ENCODE data around the gene MRPL40. TPM values are rescaled to one million over a fixed set of nuclear protein-coding genes. Genes with fewer than 3 reads are reported as not detected.

The MRPL40 gene
- total RNA-seq (ENCODE audit: unreplicated experiment) = 24.4 TPM
- long read RNA-seq, transcript MRPL40-201 (4 exons, 1,387 nt) = major isoform, 32 of 34 reads
- long read RNA-seq, partial matches to known transcripts = 0 of 34 reads
- long read RNA-seq, other reads (novel, unspliced or antisense) = 0 of 34 reads

DNA sequence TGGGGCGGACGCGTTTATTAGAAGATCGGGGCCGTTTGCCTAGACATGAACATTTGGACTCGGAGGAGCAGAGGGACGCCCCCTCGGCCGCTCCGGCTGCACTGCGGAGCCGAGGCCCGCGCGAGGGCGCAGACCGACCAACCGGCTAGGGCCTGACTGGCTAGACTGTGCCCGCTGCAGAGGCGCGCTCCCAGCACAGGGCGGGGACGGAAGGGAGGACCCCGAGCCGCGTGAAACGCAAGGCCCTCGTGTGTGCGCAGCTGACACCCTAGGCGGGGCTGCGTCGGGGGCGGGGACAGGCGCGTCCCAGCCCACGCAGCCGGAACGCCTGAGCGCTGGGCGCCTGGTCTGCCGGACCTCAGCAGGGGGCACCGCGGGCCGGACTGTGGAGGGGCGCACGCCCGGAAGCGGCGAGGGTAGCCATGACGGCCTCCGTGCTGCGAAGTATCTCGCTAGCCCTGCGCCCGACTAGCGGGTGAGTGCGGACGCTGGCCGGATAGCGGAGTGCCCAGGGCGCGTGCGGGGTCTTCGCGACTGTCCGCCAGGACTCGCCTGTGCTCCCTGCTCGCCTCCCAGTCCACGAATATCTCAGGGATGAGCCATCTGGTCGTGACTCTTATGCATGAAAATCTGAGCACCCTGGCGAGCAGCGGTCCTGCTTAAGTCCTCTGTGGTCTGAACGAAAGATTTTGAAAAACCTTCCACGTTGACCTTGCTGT is at the start of gene MRPL40:
Gene MRPL40, plus strand, starts transcription at position 413 of the 719 bp plus-strand sequence. Its CDS starts 10 bp downstream, at position 423.
- DNase-seq = peak; percentile 97
- H3K27ac Mint-ChIP-seq (ENCODE audit: unreplicated experiment) = peak within 1 kb of the TSS; percentile 95
- H3K27me3 Mint-ChIP-seq (ENCODE audit: unreplicated experiment) = no peaks in the 10 kb centered on the region
- H3K9me3 Mint-ChIP-seq (ENCODE audit: unreplicated experiment) = peaks cover 8% of the 10 kb centered on the region
- H3K36me3 Mint-ChIP-seq (ENCODE audit: unreplicated experiment) = no peaks in the 10 kb centered on the region
- H3K4me3 Mint-ChIP-seq (ENCODE audit: unreplicated experiment) = peak within 1 kb of the TSS; percentile 95
- H3K4me1 Mint-ChIP-seq (ENCODE audit: low read depth, unreplicated experiment) = peaks cover 21% of the 10 kb centered on the region
- TF ChIP-seq, protein P1, sequence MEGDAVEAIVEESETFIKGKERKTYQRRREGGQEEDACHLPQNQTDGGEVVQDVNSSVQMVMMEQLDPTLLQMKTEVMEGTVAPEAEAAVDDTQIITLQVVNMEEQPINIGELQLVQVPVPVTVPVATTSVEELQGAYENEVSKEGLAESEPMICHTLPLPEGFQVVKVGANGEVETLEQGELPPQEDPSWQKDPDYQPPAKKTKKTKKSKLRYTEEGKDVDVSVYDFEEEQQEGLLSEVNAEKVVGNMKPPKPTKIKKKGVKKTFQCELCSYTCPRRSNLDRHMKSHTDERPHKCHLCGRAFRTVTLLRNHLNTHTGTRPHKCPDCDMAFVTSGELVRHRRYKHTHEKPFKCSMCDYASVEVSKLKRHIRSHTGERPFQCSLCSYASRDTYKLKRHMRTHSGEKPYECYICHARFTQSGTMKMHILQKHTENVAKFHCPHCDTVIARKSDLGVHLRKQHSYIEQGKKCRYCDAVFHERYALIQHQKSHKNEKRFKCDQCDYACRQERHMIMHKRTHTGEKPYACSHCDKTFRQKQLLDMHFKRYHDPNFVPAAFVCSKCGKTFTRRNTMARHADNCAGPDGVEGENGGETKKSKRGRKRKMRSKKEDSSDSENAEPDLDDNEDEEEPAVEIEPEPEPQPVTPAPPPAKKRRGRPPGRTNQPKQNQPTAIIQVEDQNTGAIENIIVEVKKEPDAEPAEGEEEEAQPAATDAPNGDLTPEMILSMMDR (IDR thresholded peaks at IDR 0.05; ENCODE audit: partially characterized antibody, unreplicated experiment) = no peak

DNA sequence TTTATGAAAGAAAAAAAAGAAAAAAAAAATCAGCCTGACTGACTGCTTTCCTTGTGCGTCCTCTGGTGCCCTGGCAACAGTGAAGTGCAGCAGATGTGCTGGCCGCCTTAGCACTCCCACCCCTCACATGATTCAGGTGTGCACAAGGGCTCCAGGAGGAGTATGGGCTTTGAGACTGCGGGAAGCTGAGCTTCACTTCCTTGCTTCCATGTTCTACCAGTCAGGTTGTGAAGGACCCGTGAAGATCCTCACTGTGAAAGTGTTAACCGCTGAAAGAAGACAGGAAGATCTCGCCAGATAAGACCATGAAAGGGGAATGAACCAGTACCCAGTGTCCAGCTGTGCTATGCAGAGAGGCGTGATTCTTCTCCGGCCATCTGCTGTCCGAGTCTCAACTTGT is 49.1 kb upstream of the MRPL40 start:
- DNase-seq = no peak
- Mint-ChIP-seq H3K27me3 (ENCODE audit: unreplicated experiment) (peaks cover 3% of the 10 kb centered on the region), H3K4me1 (ENCODE audit: low read depth, unreplicated experiment) (no peaks in the 10 kb centered on the region), H3K9me3 (ENCODE audit: unreplicated experiment) (peaks cover 1% of the 10 kb centered on the region), H3K27ac (ENCODE audit: unreplicated experiment) (no peak overlapping the region), H3K4me3 (ENCODE audit: unreplicated experiment) (no peak overlapping the region), H3K36me3 (ENCODE audit: unreplicated experiment) (no peaks in the 10 kb centered on the region)
- TF ChIP-seq, protein P1 (IDR thresholded peaks at IDR 0.05; ENCODE audit: partially characterized antibody, unreplicated experiment) = no peak

DNA sequence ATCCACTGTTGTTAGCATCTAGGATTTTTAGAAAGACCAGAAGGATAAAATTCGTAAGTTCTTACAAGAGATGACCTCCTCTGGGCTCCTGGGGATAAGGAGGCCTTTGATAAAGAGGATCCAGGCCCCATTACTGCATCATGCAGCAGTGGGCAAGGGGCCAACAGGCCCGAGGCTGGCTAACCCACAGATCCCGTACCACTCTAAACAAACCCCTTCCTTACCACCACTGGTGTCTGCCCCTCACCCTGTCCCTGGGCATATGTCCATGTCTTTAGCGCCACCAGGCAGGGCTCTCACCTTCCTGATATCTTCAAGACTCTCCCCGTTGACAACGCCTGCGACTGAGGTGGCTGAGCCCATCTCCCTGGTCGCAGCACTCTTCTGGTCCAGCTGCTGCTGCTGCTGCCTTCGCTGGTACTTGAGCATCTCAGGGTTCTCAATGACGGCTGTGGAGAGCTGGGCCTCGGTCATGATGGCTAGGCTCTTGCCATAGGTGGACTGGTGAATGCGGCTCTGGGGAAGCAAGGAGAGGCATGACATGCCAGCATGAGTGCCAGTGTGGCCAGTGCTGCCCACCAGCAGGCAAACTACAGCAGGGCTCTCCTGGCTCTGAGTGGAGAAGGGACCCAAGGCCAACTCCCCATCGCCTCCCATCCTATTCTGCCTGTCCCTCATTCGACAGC is 47.0 kb upstream of the MRPL40 start:
- Mint-ChIP-seq H3K4me3 (ENCODE audit: unreplicated experiment) (no peak overlapping the region), H3K36me3 (ENCODE audit: unreplicated experiment) (no peaks in the 10 kb centered on the region), H3K4me1 (ENCODE audit: low read depth, unreplicated experiment) (no peaks in the 10 kb centered on the region), H3K9me3 (ENCODE audit: unreplicated experiment) (peaks cover 1% of the 10 kb centered on the region), H3K27me3 (ENCODE audit: unreplicated experiment) (peaks cover 3% of the 10 kb centered on the region), H3K27ac (ENCODE audit: unreplicated experiment) (no peak overlapping the region)
- TF ChIP-seq, protein P1 (IDR thresholded peaks at IDR 0.05; ENCODE audit: partially characterized antibody, unreplicated experiment) = no peak
- no peak for DNase-seq

DNA sequence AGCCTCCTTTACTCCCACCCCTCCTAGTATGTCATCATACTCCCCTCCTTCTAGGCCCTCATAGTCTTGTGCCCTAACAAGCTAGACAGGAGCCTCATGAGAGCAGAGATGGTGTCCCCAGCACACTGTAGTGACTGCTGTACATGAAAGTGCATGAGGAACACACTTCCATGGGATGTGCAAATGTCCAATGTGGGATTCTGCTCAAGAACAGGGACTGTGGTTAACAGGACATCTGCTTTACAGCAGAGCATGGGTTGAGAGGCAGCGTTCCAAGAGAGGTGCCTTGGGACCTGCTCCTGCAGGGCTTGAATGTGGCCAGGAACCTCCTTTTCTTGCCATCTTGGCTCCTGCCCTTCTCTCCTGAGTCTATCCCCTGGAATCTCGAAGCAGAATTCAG is 46.1 kb upstream of the MRPL40 start:
- Mint-ChIP-seq H3K4me3 (ENCODE audit: unreplicated experiment) (no peak overlapping the region), H3K4me1 (ENCODE audit: low read depth, unreplicated experiment) (no peaks in the 10 kb centered on the region), H3K27me3 (ENCODE audit: unreplicated experiment) (peaks cover 3% of the 10 kb centered on the region), H3K9me3 (ENCODE audit: unreplicated experiment) (peaks cover 1% of the 10 kb centered on the region), H3K27ac (ENCODE audit: unreplicated experiment) (no peak overlapping the region), H3K36me3 (ENCODE audit: unreplicated experiment) (no peaks in the 10 kb centered on the region)
- TF ChIP-seq, protein P1 (IDR thresholded peaks at IDR 0.05; ENCODE audit: partially characterized antibody, unreplicated experiment) = no peak
- no peak for DNase-seq

DNA sequence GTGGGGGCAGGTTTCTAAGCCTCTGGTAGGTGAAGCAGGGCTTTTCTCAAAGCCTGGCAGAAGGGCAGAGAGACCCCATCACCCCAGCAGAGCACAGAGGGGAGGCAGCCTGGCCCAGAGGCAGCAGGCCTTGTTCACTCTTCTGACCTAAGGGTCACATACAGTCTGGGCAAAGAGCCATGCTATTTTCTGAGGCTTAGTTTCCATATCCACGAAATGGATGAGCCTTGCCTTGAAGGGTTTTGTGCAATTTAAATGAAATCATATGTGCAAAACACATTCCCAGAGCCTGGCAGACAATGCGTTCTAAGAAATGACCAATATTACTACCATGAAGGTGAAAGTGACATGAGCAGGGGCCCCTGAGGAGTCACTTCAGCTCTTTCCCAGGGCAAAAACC is 45.3 kb upstream of the MRPL40 start:
- DNase-seq = no peak
- no peaks in the 10 kb centered on the region for H3K27me3 Mint-ChIP-seq (ENCODE audit: unreplicated experiment)
- H3K4me1 Mint-ChIP-seq (ENCODE audit: low read depth, unreplicated experiment) = no peaks in the 10 kb centered on the region
- no peak overlapping the region for H3K4me3 Mint-ChIP-seq (ENCODE audit: unreplicated experiment)
- peaks cover 1% of the 10 kb centered on the region for H3K9me3 Mint-ChIP-seq (ENCODE audit: unreplicated experiment)
- TF ChIP-seq, protein P1 (IDR thresholded peaks at IDR 0.05; ENCODE audit: partially characterized antibody, unreplicated experiment) = no peak
- H3K27ac Mint-ChIP-seq (ENCODE audit: unreplicated experiment) = no peak overlapping the region
- H3K36me3 Mint-ChIP-seq (ENCODE audit: unreplicated experiment) = no peaks in the 10 kb centered on the region

Data from glutamatergic neuron (in vitro differentiated cells).